Kidney glomerular epithelial cell (primary cell): ENCODE results near the gene SIGMAR1.

Experiments used
- DNase-seq: peaks from one replicate; lab custom pipeline; 2025; lab: John Stamatoyannopoulos, UW

Gene SIGMAR1

DNA sequence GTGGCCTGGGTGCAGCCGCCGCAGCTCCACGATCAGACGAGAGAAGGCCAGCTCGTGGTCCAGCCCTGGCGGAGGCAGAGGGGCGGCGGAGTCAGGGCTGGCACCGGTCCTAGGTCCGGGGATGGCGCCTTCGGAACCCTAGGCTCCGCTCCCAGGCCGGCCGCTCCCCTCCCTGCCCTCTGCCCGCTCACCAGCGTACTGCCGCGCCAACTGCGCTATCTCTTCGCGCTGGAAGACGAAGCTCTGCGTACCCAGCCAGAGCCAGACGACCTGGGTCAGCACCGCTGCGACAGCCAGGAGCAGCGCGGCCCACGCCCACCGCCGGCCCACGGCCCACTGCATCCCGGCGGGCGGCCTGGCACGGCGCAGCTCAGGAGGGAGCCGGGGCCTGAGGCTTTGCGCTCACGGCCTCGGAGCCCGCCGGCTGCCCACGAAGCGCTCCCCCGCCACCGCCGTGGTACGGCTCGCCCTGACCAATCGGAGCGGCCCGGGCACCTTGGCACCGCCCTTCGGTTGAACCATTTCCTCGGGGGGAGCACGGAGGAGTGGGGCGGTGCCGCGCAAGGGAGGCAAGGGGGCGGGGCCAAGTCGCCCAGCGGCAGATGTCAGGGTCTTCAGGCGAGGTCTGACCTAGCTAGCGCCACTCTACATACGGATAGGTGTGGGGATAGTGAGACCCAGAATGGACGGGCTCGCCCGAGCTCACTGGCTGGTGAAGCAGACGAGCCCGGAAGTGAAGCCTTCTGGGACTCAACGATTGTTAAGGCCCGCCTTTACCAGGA lies at the start of gene SIGMAR1:
TSS of gene SIGMAR1 (minus strand) at position 432 of the 782 bp plus-strand sequence. CDS start at position 342, 90 bp downstream.
- DNase-seq: peak; percentile 84

DNA sequence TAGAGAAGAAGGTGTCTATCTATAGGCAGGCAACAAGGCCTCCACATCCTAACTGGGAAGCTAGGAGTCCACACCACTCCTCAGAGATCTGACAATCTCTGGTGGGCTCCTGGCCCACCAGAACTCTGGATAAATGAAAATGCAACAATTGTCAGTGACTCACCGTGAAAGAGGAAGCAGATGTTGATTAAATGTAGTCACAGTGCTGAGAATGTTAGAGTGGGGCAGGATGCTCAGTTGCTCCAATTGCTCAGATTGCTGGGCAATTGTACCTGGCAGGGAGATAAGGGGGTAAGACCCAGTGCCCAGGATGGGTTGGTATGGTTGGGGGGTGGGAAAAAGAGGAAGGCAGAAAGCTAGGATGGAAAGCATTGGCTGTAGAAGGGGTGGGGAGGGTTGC lies 49.1 kb upstream of the SIGMAR1 start:
- DNase-seq: no peak

DNA sequence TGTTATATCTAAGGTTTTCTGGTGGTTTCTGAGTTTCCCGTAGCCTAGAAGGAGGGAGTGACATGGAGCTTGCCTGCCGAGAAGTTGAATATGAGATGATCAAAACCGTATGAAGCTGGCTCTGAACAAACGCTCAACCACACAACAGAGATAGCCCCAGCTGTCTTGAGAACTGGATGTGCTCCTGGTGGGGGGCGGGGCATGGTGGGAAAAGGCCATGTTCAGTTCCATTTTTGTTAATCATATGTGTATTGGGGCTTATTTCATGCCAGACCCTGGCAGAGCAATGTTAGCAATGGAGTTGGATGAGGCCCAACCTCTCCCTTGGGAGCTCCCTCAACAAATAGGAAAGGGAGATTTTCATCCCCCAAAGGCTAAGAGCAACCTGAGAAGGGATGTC lies 48.6 kb upstream of the SIGMAR1 start:
- no peak for DNase-seq

DNA sequence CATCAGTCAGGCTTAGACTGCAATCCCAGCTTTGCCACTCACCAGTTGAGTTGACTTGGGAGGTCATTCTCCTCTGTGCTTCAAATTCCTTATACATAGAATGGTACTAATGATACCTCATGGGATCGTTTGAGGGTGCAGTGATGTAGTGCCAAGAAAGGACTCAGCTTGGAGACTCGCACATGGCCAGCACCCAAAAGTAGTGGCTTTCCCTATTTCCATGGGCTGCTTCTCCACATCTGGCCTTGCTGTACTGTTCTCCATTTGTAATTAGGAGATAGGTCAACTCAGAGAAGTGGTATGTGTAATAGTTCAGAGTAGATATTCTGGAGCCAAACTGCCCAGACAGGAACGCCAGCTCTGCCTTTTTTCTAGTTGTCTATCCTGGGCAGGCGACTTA lies 48.0 kb upstream of the SIGMAR1 start:
- DNase-seq: no peak

DNA sequence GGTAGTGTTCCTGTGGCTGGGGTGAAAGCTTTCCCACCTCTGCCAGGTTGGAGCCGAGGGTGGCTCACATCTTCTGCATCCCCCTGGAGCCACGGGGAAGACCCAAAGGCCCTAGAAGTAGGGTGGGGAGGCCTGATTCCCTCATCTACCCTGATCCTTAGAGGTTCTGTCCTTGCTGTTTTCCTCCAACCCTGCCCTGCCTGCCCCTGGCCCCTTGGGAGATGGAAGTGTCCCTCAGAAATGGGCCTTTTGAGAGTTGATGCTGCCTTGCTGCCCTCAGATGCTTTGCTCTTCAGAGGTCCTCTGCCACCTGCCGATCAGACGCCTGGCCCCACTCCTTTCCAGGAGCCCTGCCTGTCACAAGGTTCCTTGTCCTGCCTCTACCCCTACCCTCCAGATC lies 47.2 kb upstream of the SIGMAR1 start:
- DNase-seq: no peak

DNA sequence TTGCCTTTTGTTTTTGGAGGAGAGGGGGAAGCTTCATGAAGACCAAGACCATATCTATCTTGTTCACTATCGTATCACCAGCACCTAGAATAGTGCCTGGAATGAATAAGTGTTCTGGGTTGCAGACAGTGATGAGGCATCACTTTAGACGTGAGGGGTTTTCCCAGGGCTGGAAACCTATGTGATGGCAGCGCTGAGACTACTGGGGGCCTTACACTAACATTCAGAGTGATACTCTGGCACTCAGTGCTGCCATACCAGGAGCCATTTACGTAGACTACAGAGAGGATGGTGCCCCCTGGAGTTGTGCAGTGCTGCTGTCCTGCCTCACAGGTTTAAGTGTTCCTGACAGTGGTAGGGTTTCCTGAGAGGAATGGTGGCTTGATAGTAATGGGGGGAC lies 46.6 kb upstream of the SIGMAR1 start:
- no peak for DNase-seq

DNA sequence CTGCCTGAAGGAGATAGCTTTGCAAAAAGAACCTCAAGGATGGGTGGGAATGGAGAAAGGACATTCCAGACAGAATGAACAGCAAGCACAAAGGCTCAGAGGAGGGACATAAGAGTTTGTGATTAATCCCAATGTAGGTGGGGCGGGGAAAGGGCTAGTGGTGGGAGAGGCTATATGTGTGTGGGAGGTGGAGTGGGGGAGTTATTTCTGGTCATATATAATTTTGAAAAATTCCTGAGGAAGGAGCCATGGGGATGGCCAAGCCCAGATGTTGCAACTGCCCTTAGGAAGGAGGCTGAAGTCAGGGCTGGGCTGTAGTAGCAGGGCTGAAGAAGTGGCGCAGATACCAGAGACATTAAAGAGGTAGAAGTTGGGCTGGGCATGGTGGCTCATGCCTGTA lies 38.3 kb upstream of the SIGMAR1 start:
- DNase-seq: no peak

DNA sequence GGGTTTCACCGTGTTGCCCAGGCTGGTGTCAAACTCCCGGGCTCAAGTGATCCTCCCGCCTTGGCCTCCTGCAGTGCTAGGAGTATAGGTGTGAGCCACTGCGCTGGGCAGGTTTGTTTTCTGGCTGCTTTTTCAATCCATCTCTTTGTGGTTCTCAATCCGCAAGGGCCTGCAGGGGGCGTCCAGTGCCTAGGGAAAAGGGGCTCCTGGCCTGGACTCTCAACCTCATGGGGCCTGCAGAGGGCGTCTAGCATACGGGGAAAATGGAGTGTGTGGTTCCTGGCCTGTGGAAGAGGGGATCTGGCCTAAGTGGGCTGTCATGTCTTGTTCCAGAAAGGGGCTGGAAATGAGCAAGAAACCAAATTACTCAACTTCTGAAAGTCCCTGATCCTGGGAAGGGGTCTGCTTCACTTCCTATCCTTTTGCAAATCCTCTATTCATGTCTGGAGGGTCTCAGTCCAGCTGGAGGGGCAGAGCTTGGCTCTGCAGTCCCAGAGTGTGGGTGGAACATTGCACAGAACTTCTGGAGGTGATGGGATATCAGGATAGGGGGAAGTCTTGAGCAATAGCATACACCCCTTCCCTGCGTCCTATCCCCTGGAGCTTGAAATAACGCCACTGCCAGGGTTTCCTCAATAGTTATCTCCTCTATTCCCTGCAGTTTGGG lies 37.6 kb upstream of the SIGMAR1 start:
- DNase-seq: no peak

DNA sequence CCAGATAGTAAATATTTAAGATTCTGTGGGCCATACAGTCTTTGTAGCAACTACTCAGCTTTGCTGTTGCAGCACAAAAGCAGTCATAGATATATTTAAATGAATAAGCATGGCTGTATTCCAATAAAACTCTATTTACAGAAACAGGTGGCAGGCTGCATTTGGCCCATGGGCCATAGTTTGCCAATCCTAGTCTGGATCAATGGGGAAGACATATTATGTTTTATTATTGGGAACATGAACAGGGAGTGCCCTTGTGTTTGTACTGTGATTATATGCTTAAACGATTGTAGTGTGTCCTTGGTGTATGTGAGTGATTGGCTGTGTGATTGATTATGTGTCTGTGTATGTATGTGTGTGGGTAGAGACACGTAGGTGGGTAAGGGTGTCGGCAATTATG lies 36.9 kb upstream of the SIGMAR1 start:
- no peak for DNase-seq

DNA sequence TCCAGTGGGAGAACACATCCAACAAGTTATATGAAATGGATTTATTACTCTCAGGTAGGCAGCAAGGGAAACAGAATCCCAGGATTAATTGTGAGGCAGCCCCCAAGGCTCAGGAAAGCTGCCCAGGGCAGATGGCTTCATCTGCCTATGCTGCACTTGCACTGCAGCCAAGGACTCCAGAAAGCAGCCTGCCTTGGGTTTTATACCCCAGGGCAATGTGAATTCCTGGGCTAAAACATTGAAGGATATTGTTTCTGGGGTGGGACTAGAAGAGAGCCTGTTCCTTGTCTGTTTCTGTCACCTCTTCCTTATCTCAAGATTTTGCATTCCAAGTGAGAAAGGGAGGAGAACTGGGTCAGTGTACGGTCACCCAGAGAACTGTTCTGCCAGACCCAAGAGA lies 33.7 kb upstream of the SIGMAR1 start:
- no peak for DNase-seq

DNA sequence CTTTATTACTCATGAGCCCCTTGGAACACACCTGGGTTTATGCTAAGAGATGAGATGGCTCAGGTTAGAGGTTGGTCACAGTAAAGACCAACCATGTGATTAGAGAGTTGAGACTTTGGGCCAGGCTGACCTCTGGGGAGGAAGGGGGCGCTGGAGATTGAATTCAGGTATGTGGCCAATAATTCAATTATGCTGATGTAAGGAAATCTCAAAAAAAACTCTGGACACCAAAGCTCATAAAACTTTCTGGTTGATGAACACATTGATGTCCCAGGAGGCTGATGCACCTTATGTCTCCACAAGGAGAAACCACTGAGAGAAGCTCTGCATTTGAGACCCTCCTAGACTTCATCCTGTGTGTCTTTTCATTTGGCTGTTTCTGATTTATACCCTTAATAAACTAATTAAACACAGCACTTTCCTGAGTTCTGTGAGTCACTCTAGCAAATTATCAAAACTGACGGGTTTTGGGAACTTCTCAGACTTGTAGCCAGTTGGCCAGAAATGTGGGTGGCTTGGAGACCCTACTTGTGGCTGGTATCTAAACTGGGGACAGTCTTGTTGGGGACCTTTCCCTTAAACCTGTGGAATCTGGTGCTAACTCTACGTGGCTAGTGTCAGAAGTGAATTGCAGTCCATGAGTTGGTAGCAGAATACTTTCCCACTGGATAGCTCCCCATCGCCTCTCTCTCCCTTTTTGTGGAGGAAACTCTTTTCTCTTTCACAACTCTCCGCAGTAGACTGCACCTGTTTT lies 32.4 kb upstream of the SIGMAR1 start:
- no peak for DNase-seq

DNA sequence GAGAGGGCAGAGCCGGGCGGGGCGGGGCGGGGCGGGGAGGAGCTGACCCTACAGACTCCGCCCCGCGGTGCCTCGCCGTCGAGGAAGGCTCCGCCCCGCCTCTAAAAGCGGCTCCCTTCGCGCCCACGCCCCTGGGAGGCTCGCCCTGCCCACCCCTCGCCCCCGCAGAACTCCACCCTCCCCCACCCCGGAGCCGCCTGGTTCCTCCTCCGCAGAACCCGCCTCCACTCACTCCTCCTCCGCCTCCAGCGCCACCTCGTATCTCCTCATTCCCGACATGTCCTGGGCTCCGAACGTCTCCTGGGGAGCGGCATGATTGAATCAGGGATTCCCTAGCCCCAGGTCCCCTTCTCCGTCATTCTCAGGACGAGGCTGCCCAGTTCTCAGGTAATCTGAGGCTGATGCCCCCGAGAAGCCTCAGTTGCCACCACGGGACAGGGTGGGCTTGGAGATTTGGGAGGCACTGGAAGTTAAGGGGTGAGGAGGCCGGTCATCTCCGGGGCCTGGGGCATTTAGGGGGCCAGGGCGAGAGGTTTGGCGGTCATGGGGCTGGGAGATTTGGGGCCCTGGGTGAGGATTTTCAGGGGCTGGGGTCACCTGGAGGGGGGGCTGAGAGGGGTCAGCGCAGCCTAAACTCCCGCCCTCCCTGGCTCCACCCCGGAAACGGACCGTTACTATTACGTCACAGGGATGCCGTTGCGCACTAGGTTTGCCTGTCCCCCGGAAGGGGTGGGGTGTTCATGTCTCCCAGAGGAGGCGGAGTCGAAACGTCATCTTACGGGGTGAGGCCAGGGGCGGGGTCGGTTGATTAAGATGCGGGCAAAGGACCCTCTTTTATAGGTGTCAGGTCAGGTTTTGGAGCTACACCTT lies 28.0 kb upstream of the SIGMAR1 start:
- peak; percentile 76 for DNase-seq

DNA sequence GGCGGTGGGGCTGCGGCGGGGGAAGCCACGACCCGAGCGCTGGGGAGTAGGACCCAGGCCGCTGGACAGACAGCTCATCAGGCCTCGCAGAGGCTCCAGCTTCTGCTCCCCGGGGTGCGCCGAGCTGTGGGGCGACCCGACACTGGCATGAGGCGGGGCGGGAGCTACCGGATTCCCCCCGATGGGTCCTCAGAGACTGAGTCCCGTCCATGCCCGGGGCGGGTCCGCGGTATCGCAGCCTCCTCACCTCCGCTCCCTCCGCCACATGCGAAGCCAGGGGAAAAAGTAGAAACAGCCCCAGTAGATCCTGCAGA lies 27.4 kb upstream of the SIGMAR1 start:
- DNase-seq: no peak

DNA sequence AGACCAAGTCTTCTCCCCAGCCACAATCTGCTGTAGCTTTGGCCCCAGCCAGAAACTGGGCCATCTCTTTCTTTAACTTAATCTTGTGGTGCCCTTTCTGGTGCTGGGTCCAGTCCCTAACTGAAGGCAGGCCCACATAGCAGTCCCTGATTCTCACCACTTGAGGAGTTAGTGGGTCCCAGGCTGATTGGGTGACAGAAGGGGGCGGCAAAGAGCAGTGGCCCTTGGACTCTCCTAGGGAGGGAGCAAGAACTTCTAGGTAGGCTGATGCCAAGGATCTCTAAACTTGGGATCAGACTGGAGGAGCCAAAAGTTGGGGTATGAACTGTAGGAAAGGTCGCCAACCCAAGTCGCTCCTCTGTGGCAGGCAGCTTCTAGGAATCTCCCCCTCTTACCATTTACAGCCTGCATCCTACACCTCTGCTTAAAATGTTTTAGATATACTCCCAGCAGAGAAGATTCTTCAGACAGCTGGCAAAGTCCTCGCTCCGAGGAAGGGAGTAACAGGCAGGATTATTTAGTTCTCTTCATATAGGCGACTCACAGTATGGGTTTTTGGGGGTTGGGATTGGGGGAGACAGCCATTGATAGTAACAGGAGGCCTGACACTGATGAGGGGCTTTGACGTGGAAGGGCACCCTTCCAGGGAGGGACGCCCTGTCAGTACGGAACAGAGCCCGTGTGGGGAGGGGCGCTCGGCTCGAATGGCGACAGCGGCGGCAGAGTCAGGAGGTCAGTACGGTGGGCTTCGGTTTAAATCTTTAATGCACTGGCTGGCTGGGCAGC lies 26.9 kb upstream of the SIGMAR1 start:
- peak; percentile 59 for DNase-seq

DNA sequence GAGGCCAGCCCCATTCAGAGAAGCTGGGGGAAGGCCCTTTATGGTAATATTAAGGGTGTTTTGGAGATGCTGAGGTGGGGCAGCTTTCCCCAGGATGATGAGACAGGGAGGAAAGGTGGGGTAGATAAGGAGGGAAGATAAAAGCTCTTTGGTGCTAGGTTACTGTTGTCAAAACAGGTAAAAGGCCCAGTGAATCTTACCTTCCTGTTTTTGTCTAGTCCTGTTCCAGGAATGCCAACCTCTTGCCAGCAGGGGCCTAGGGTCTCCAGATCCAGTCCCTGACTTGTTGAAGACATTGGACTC lies 25.7 kb upstream of the SIGMAR1 start:
- no peak for DNase-seq

DNA sequence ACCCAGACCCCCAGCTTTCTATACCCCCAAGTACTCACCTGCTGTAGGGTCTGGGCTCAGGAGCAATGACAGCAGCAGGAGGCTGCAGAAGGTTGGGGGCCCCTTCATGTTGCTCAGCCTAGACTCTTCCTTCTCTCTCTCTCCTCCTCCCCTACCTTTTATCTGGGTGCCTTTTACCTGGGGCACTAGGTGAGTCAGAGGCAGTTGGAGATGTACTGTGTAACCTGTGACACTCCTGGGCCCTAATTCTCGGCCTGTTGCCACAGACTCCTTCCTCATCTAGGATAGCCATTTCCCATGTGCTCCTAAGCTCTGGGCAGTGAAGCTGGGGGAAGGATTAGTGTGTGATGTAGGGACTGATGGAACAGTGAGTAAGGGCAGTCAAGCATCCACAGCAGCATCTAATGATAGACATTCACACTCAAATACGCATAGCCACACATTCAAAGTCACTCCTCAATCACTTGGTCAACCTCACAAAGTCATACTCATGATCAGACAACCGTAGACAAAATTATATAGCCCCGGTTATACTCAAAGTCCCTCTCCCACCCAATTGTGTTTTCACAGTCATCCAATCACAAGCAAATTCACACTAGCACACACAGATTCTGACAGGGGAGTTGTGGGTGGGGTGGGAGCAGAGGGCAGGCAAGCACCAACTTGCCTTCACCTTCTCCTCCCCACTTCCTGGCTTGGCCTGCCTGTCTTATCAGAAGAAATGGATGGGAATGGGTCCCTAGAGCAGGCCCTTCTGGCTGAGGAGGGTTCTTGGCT lies 25.1 kb upstream of the SIGMAR1 start, which contains the start of gene CCL27:
TSS of gene CCL27 (minus strand) at position 132 of the 777 bp plus-strand sequence. CDS start at position 108, 24 bp downstream.
- DNase-seq: no peak

DNA sequence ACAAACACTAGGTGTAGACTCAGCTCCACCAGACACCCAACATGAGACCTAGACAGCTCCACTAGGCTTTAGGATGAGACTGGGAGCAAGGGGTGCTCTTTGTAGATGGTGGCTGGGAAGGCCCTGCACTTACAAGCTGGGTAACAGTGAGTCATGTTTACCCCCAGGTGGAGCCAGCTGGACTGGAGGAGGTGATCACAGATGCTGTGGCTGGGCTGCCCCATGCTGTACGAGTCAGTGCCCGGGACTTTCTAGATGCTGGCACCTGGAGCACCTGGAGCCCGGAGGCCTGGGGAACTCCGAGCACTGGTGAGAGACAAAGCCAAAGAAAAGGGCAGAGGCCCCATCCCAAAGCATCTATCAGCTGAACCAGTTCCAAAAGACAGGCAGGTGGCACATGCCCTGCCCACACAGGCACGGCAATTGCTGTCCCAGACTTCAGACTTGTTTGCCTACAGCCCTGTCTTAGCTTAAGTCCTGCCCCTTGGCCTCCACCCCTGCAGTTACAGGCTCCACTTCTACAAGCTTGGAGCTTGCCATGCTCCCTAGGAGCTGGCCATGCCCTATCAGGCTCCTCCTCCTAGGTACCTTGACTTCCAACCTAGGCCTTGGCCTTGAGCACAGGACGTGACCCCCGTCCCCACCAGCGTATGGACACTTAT lies 22.1 kb upstream of the SIGMAR1 start:
- DNase-seq: peak; percentile 23

DNA sequence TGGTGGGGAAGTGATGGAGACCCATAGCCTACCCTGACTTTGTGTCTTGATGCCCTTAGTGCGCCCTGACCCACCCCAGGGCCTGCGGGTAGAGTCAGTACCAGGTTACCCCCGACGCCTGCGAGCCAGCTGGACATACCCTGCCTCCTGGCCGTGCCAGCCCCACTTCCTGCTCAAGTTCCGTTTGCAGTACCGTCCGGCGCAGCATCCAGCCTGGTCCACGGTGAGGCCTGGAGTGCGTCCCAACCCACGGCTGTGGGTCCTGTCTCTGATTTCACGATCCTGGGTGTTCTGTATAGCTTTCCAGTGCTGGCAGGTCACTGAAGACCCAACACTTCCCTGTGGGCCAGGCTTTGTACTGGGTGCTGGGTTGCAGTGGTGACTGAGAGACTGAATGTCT lies 20.9 kb upstream of the SIGMAR1 start:
- DNase-seq: no peak

DNA sequence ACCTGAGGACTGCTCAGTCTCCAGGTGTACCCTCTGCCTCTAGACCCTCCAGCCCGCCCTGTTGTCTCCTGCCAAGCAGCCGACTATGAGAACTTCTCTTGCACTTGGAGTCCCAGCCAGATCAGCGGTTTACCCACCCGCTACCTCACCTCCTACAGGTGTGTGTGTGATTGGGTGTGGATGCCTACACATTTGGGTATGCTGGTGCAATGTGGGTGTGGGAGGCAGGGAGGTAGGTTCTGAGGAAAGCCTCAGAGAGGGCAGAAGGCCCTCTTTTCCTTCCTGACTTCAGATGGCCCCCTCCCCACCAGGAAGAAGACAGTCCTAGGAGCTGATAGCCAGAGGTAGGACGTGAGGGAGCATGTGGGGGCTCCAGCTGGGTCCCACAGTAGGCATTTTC lies 19.4 kb upstream of the SIGMAR1 start:
- no peak for DNase-seq

DNA sequence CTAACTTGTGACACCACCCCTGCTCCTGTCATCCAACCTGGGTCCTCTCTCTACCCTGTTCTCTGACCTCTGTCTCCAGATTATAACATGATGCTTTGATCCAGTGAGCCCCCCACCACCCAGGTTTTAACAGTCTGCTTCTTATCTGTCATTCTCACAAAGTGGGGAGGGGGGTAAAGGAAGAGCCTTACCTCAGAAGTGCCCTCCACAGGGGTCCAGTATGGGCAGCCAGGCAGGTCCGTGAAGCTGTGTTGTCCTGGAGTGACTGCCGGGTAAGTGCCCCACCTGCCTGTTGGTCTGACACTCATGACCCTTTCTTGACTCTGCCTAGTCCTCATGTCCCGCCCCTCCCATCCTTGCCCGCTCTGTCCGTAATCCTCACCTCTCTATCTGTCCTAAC lies 17.8 kb upstream of the SIGMAR1 start:
- DNase-seq: no peak
